Stimulated activated CD8-positive, alpha-beta memory T cell treated with anti-CD3 and anti-CD28 coated beads, Interleukin-4, amount 100 ng/mL, for 48 hours (primary cell): ENCODE results near the gene C12orf56.

Experiments used
- DNase-seq: peaks from one replicate; pipeline ENCODE4 v3.0.0-alpha.2; 2020

The C12orf56 gene

GRCh38 chr12:64390275-64390851, at the start of gene C12orf56:
C12orf56 (minus strand) TSS chr12:64390758; CDS start chr12:64390565, 193 bp downstream.
- DNase-seq: no peak

- no peak for DNase-seq
Measured at GRCh38 chr12:64440100-64440499, 49.5 kb upstream of the C12orf56 start.

- DNase-seq: no peak
Measured at GRCh38 chr12:64433915-64434314, 43.4 kb upstream of the C12orf56 start.

- DNase-seq: no peak
Measured at GRCh38 chr12:64431791-64432190, 41.2 kb upstream of the C12orf56 start.

GRCh38 chr12:64430886-64431285, 40.3 kb upstream of the C12orf56 start:
- DNase-seq: no peak

GRCh38 chr12:64428956-64429355, 38.4 kb upstream of the C12orf56 start:
- no peak for DNase-seq

- no peak for DNase-seq
Measured at GRCh38 chr12:64427988-64428387, 37.4 kb upstream of the C12orf56 start.

GRCh38 chr12:64419696-64420095, 29.1 kb upstream of the C12orf56 start:
- no peak for DNase-seq

- no peak for DNase-seq
Measured at GRCh38 chr12:64418209-64418608, 27.7 kb upstream of the C12orf56 start.

- DNase-seq: no peak
Measured at GRCh38 chr12:64413884-64414283, 23.3 kb upstream of the C12orf56 start.

- DNase-seq: no peak
Measured at GRCh38 chr12:64412459-64412858, 21.9 kb upstream of the C12orf56 start.

- no peak for DNase-seq
Measured at GRCh38 chr12:64411427-64411826, 20.9 kb upstream of the C12orf56 start.

GRCh38 chr12:64407342-64408223, 17.0 kb upstream of the C12orf56 start:
- DNase-seq: no peak

GRCh38 chr12:64404470-64405256, 14.1 kb upstream of the C12orf56 start:
- peak; percentile 82 for DNase-seq

- DNase-seq: peak; percentile 91
Measured at GRCh38 chr12:64403707-64404469, 13.3 kb upstream of the C12orf56 start, which contains the start of gene XPOT. XPOT (plus strand) TSS chr12:64404392; CDS start chr12:64410036, 5,644 bp downstream.

- no peak for DNase-seq
Measured at GRCh38 chr12:64402181-64402580, 11.6 kb upstream of the C12orf56 start.

- no peak for DNase-seq
Measured at GRCh38 chr12:64400041-64400440, 9.5 kb upstream of the C12orf56 start.

GRCh38 chr12:64395739-64396138, 5.2 kb upstream of the C12orf56 start:
- no peak for DNase-seq

GRCh38 chr12:64392221-64392620, 1.7 kb upstream of the C12orf56 start:
- no peak for DNase-seq

- no peak for DNase-seq
Measured at GRCh38 chr12:64389154-64389553, 1.4 kb downstream of the C12orf56 start.

- no peak for DNase-seq
Measured at GRCh38 chr12:64387197-64387816, 3.3 kb downstream of the C12orf56 start.

- DNase-seq: peak; percentile 56
Measured at GRCh38 chr12:64385468-64385867, 5.1 kb downstream of the C12orf56 start.
